ENCODE data around the gene ARG2.
A peak's percentile ranks its signal among the peaks of the same experiment; 100 is the strongest.
"Not testable (repeated sequence)": the region's sequence is repeated elsewhere in the genome, so short reads cannot be mapped to it uniquely, and the experiment has no call there.

ARG2 gene

DNA sequence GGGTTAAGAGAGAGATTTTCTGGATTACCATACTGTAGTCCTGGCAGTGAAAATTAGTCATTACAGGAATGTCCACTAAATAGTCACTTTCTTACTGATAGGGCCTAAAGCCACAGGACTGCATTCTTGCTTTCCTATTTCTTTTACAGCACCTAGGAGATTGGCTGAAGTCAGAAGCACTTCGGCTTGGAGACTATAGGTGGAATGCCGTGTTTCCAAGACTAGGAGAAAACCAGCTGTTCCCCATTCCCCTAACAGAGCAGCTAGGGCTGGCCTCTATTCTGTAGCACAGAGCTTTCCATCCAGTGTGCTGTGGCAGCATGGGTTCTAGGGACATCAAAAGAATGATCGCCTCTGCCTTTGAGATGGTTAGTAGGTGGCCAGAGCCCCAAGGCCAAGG is 34.7 kb upstream of the ARG2 start:
- DNase-seq (ENCODE audit: low read depth, low spot score): no peak

GRCh38 chr14:67586369-67586768 is 33.4 kb upstream of the ARG2 start:
- no peak for DNase-seq (ENCODE audit: low read depth, low spot score)

- DNase-seq (ENCODE audit: low read depth, low spot score): no peak
These were observed 30.4 kb upstream of the ARG2 start for GRCh38 chr14:67589204-67589770.

GRCh38 chr14:67593650-67594049 is 26.1 kb upstream of the ARG2 start:
- not testable (repeated sequence) for DNase-seq (ENCODE audit: low read depth, low spot score)

- no peak for DNase-seq (ENCODE audit: low read depth, low spot score)
These were observed 24.3 kb upstream of the ARG2 start for GRCh38 chr14:67595392-67595791.

GRCh38 chr14:67599698-67600561 is 19.8 kb upstream of the ARG2 start, which contains the start of gene PIGH:
Gene PIGH (minus strand): TSS chr14:67600268. CDS start chr14:67600203, 65 bp downstream.
- peak; percentile 88 for DNase-seq (ENCODE audit: low read depth, low spot score)

DNA sequence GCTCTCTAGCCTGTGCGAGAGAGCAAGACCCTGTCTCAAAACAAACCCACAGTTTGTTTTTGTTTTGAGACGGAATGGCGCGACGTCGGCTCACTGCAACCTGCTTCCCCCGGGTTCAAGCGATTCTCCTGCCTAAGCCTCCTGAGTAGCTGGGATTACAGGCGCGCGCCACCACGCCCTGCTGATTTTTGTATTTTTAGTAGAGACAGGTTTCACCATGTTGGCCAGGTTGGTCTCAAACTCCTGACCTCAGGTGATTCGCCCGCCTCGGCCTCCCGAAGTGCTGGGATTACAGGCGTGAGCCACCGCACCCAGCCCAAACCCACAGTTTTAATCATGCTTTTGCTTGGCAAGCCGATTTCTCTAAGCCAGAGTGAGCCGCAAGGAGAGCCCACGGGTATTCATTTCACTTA is 19.2 kb upstream of the ARG2 start:
- DNase-seq (ENCODE audit: low read depth, low spot score): not testable (repeated sequence)

GRCh38 chr14:67602076-67602475 is 17.6 kb upstream of the ARG2 start:
- no peak for DNase-seq (ENCODE audit: low read depth, low spot score)

- no peak for DNase-seq (ENCODE audit: low read depth, low spot score)
These were observed 16.6 kb upstream of the ARG2 start for GRCh38 chr14:67602995-67603545.

DNA sequence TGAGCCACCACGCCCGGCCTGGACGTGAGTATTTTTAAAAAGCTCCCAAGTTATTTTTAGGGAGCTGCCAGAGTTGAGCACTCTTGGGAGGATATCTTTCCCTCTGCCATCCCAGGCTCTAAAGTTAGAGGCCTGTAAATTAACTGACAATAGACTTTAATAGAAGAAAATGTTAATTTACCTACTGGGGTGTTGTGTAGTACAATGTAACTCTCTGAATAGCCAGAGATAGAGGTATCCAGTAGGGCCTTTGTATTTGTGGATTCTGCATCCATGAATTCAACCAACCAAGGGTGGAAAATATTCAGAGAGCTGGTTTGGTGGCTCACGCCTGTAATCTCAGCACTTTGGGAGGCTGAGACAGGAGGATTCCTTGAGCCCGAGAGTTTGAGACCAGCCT is 12.1 kb upstream of the ARG2 start:
- DNase-seq (ENCODE audit: low read depth, low spot score): no peak

DNA sequence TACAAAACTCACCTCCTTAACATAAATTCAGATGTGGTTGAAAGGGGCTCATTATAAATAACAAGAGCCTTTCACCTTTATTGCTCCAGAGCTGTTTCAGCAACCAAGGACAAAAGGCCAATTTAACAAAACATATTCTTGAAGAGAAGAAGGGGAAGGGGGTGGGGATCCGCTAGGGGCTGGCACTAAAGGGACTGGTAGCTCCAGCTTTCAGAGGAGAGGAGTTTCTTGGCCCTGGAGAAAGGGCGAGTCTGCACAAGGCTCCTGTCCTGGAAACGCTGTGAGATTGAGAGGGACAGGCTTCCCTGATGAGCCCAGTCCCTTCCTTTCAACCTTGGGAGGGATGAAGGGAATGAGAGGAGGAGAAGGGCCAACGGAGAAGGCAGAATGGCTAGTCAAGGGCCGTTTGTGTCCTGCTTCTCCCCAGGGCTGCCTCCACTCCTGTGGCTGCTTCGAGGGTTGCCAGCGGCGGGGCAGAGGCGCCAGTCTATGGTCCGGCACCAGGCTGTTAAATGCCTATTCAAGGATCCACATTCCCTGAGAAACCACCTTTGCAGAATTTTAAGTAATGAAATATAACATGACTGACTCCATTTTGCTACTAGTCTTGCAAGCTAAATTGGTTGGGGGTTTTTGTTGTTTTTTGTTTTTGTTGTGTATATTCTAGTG is 9.9 kb upstream of the ARG2 start:
- DNase-seq (ENCODE audit: low read depth, low spot score): no peak

DNA sequence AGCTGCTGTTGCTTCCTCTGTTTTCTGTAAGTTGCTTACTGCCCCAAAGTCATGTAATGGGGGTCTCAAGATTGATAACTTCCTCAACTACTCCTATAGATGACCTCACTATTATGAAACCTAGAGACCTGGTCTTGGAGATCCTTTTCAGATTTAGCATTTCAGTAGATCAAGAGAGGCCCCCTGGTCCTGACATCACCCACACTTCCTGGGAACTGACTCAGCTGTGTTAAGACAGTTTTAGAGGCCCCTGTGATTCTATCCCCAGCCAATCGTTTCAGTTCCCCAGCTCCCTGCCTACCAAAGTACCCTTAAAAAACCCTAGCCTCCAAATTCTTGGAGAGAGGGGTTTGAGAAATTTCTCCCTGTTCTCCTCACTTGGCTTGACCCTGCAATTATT is 9.2 kb upstream of the ARG2 start:
- no peak for DNase-seq (ENCODE audit: low read depth, low spot score)

DNA sequence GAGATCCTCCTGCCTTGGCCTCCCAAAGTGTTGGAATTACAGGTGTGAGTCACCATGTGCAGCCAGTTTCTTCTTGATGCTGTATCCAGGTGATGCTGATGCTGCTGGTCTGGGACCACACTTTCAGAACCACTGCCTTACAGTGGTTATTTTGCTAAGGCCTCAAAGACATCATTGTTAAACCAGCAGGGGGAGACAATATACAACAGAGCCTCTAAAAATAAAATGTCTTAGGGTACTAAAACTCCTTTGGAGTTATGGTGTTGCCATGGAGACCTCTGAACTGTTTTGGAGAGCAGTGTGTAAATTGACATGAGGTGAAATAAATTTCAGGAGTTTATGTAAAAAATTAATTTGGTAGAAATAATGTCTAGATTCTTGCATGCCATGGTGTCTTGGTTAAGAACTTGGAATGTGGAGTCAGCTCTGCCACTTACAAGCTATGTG is 1.1 kb upstream of the ARG2 start:
- no peak for DNase-seq (ENCODE audit: low read depth, low spot score)

DNA sequence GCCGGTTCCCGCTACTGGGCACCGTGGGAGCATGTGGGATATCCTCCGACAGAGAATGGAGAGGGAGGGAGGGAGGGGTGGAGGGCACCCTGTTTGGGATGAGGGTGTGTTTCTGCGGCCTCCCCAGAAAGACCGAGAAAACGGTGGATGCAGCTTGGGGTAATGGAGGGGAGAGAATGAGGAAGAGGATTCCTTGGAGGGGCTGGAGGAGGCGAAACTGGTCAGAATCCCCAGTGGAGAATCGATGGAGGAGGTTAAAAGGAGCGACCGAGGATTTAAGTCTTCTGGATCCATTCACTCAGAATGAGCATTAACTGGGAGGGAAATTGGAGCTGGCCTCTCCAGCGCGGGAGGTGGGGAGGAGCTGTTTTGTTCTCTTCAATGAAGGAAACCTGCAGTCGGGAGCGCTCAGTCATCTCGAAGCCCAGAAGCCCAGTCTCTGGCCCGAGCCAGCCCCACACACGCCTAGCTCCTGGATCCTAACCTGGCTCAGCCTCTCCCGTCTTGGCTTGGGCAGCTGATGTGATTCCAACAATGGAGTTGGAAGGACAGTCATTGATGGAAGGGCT is 581 bp downstream of the ARG2 start:
- no peak for DNase-seq (ENCODE audit: low read depth, low spot score)

DNA sequence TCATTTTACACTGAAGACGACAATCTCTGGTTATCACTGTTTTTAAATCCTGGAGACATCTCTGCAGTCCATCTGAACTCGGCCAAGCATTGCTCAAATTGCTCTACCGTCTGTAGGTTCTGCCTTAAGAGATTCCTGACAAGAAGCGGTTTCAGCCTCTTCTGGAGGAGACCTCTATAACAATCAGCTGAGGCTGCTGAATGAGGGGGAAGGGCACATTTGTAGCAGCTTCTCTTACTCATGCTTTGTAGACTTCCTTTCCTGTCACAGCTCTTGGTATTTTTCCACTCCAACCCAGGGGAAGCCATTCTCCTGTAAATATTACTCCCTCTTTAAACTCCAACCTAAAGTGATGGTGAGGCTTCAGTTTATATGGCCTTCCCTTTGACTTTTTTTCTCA is 3.0 kb downstream of the ARG2 start:
- no peak for DNase-seq (ENCODE audit: low read depth, low spot score)

DNA sequence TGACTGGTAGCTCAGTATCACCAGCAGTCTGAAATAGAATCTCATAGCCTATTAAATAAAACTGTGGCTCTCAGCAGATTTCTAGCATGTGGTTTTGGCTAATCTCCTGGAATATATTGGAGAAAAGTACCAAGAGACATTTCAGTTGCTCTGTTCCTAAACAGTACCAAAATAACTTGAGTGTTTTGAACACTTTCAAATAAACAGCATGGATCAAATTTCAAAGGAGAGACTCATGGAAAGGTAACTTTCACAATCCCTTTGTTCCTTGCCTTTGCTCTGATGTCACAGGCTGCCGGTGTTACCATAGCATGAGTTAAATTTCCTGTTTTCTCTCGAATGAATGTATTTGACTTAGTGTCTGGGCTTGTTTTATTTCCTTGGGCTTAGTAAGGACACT is 3.4 kb downstream of the ARG2 start:
- no peak for DNase-seq (ENCODE audit: low read depth, low spot score)

DNA sequence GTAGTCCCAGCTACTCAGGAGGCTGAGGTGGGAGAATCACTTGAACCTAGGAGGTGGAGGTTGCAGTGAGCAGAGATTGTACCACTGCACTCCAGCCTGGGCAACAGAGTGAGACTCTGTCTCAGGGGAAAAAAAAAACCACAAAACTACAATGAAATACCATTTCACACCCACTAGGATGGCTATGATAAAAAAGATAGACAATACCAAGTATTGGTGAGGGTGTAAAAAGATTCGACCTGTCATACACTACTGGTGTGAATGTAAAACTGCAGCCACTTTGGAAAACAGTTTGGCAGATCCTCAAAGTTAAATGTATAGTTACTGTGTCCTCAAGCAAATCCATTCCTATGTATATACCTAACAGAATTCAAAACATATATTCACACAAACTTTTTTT is 6.4 kb downstream of the ARG2 start:
- not testable (repeated sequence) for DNase-seq (ENCODE audit: low read depth, low spot score)

DNA sequence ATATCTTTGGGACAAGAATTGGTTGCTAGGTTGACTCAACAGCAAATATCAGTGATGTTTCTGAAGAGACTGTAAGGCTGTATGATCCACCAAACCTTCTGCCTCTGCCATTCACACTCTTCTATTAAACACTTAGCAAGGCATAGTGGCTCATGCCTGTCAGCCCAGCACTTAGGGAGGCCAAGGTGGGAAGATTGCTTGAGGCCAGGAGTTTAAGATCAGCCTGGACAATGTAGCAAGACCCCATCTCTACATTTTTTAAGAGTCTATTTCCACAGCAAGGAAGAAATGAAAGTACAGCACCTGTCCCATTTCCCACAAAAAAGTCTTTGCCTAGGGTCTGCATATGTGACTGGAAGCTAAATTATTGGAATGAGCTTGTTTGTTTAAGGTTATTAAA is 7.8 kb downstream of the ARG2 start:
- no peak for DNase-seq (ENCODE audit: low read depth, low spot score)

DNA sequence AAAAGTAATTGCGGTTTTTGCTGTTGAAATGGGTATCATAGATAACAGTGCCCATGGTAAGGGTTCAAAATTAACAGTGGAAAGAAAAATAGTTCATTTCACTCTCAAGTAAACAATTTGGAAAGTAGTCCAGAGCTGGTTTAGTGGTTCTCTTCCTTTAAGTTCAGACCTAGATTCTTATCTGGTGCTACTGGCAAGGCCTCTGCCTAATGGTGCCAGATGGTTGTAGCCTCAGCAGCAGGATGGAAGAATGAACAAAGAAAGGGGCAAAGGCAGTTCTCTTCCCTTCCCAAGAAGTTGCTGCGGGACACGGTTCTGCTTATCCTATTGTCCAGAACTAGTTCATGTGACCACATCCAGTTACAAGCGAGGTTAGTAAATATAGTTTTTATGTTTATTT is 10.5 kb downstream of the ARG2 start:
- DNase-seq (ENCODE audit: low read depth, low spot score): no peak

GRCh38 chr14:67630938-67631337 is 11.2 kb downstream of the ARG2 start:
- DNase-seq (ENCODE audit: low read depth, low spot score): no peak

DNA sequence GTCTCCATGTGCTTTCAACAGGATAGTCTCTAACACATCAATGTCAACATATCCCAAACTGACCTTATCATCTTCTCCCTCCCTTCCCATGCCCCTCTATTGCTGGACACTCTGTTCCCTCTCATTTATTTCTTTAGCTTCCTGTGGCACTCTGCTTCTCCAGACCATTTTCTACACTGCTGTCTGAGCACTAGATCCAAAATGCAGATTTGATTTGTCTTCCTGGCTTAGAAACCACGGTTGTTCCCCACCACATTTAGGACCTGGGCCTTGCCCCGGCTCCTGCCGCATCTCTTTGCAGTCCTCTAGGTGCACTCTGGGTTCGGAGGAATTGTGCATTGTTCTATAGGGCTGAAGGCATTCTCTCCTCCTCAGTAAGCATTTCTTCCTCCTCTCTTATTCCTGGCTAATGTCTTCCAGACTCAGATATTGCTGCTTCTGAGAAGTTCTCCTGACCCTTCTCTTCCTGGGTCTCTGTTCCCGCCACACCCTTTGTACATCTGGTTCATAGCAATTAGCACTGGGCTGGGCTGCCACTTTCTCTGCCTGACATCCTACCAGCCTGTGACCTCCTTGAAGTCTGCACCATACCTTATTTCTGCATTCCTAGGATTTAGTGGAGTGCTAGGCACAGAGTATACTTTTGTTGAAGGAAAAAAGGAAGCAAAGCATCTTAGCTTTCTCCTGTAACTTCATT is 13.9 kb downstream of the ARG2 start:
- no peak for DNase-seq (ENCODE audit: low read depth, low spot score)

All from activated naive CD8-positive, alpha-beta T cell treated with anti-CD3 and anti-CD28 coated beads, Interleukin-2, amount 50 U/mL, for 16 hours (primary cell).